HG02943 (cell line): Measurements from ENCODE around the gene RAB27A.
A peak's percentile ranks its signal among the peaks of the same experiment; 100 is the strongest.
"Not testable (repeated sequence)": the region's sequence is repeated elsewhere in the genome, so short reads cannot be mapped to it uniquely, and the experiment has no call there.

ENCODE experiments used
- ATAC-seq: cut with Tn5 transposase; IDR thresholded peaks from one replicate; pipeline ENCODE4 v1.9.1; 2021; ENCODE audit warnings: mild to moderate bottlenecking, low read depth, moderate library complexity; ENCODE audit not compliant: unreplicated experiment

RAB27A gene

GRCh38 chr15:55289746-55290527, at the start of gene RAB27A:
RAB27A (minus strand) TSS chr15:55289813; CDS start chr15:55234934, 54,879 bp downstream.
- ATAC-seq: peak; percentile 53

DNA sequence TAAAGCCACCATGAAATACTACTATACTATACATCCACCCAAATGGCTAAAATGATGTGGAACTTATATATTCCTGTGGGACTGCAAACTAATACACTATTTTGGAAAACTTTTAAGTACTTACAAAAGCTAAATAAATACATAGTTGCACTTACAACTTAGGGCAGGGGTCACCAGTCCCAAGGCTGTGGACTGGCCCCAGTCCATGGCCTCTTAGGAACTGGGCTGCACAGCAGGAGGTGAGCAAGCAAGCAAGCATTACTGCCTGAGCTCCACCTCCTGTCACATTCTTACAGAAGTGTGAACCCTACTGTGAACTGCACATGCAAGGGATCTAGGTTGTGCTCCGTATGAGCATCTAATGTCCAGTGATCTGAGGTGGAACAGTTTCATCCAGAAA, 47.5 kb upstream of the RAB27A start:
- no peak for ATAC-seq

DNA sequence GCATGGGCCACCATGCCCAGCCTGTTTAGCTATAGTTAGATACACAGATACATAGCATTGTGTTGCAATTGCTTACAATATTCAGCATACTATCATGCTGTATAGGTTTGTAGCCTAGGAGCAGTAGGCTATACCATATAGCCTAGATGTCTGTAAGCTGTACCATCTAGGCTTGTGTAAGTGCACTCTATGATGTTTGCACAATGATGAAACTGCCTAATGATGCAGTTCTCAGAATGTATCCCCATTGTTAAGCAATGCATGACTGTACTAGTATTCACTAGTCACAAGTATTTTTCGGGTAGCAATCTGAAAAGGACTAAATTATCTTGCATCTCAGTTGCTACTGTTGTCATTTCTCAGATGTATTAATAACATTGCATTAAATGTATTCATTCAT, 45.4 kb upstream of the RAB27A start:
- no peak for ATAC-seq

- ATAC-seq: no peak
These were observed 44.8 kb upstream of the RAB27A start for GRCh38 chr15:55334371-55334770.

DNA sequence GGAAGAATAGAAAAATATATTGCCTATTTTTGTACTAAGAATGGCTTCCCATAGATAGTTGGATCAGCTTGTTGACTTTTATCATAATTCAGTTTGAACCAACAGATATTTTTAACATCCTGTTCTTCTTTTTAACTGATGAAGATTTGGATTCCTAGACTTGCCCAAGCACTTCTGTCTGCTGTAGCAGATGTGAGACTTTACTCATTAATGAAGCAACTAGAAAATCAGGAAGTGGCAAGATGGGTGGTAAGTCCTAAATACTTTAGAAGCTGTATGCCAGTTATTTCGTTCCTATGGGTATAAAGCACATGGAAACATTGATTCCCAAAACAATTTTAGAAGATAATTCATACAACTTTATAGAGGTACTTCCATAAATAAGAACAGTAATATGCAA, 37.8 kb upstream of the RAB27A start:
- ATAC-seq: no peak

DNA sequence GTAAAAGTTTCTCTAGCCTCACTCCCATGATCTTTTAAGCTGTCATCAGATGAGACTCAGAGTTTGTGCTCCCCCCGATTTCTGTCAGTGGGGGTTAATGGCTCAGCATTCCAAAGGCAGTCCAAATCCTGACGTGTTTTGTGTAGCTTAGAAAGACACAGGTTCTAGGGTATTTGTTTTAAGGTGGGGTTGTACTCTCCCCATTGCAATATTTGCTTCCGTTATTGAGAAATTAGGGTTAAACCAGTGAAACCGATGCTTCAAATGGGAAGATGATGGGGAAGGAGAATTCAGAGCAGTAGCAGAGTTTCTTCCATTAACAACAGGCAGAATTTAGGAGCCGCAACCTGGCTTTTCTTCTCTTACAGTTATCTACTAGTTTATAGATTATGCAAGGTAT, 32.9 kb upstream of the RAB27A start:
- no peak for ATAC-seq

- ATAC-seq: no peak
These were observed 31.4 kb upstream of the RAB27A start for GRCh38 chr15:55320963-55321362.

DNA sequence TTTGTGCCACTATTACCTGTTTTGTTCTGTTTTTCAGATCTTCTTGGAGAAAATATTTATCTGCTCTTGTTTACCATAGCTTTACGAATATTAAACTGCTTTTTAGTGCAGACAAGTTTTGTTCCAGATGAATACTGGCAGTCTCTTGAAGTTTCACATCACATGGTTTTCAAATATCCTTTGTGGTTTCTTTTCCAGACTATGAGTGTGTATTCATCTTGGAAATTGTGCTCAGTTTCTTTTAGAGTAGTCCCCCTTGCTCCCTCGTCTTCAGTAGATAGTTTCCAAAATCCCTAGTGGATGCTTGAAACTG, 30.6 kb upstream of the RAB27A start:
- no peak for ATAC-seq

DNA sequence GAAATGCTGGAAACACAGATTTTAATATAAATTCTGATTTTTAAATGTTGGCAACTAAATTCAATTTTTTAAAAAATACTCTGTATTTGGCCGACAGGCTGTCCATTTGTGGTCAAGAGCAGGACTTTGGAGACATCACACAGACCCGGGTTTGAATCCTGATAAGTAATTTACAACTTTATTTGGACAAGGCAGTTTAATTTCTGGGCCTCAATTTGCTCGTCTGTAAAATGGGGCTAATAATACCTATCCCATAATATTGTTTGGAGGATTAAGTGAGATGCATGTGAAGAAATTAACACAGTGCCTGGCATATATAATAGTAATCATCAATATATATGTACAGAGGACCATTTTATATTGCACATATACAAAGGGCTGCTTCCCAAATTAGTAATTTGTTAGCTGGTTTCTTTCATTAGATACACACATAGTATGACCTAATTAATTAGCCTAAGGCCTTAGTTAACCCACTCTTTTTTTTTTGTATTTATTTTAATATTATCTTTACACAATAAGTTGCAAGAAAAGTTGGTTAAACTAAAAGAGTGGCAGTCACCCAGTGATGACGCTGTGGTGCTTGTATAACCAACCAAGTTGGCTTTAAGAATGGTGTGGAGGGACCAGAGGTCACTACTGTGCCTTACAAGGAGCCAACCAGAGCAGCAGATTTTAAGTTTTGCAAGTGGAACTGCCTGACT, 30.1 kb upstream of the RAB27A start:
- ATAC-seq: no peak

GRCh38 chr15:55318588-55319494, 29.2 kb upstream of the RAB27A start, which contains the start of the genes PIGB and PIGBOS1:
PIGB (plus strand) TSS chr15:55319222; CDS start chr15:55319251, 29 bp downstream.
PIGBOS1 (minus strand) TSS chr15:55319123; CDS start chr15:55317792, 1,331 bp downstream.
- ATAC-seq: peak; percentile 90

DNA sequence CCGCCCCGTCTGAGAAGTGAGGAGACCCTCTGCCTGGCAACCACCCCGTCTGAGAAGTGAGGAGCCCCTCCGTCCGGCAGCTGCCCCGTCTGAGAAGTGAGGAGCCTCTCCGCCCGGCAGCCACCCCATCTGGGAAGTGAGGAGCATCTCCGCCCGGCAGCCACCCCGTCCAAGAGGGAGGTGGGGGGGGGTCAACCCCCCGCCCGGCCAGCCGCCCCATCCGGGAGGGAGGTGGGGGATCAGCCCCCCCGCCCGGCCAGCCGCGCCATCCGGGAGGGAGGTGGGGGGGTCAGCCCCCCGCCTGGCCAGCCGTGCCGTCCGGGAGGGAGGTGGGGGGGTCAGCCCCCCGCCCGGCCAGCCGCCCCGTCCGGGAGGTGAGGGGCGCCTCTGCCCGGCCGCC, 13.2 kb upstream of the RAB27A start:
- ATAC-seq: not testable (repeated sequence)

- no peak for ATAC-seq
These were observed 7.7 kb upstream of the RAB27A start for GRCh38 chr15:55297315-55297714.

DNA sequence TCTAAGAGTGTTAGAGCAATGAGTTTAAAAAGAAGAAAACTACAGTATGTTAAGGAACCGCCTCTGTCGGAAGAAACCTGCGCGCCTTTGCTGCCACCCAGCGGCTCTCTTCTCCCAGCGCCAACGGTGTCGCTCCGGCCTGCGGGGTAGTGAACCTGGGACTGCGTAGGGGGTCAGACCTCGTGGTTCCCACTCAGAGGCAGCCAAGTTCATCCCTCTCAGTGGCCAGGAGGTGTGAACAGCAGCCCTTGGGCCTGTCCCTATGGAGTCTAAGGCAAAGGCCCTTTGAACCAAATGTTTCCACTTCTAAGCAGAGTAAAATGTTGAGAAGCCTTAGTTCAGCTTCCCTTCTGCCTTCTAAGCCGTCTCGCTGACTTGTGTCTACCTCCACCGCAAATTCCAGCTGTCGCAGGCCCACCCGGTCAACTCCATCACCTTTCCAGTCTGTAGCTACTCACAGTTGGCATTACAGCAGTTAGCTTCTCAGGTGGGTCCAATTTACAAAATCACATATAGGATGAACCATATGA, 980 bp upstream of the RAB27A start:
- peak; percentile 83 for ATAC-seq

DNA sequence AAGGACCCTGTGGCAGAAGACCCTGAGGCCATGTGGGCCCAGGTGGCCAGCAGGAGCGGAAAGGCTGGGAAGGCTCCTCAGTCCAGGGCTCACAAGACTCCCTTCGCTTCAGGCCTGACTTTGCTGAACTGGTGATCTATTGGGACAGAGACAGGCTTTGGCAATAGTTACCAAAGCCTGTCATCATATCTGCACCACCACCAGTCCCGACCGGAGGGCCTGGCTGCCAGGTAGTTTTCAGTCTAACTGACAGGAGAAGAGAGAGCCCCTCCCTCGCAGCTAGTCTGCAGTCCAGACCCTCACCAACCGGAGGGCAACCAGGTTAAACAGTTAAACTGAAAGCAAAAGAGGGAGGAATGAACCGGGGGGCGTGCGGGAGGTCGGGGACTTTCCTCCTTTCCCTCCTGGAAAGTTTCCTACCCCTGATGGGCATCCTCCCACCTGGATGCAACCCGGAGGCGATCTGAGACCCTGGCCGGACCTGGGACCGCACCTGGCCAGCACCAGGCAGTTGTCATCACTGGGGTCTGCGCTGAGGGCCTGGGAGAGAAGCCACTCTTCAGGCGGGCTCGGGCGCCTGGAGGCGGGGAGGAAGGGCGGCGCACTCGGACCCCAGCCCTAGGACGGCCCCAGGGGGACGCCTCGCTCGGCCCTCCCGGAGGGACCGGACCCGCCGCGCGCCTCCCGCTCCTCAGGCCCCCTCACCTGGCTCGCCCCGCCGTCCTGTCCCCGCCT, 435 bp downstream of the RAB27A start:
- ATAC-seq: peak; percentile 28

- ATAC-seq: no peak
These were observed 1.5 kb downstream of the RAB27A start for GRCh38 chr15:55288006-55288717.

GRCh38 chr15:55286442-55287189, 3.0 kb downstream of the RAB27A start:
- ATAC-seq: not testable (repeated sequence)

DNA sequence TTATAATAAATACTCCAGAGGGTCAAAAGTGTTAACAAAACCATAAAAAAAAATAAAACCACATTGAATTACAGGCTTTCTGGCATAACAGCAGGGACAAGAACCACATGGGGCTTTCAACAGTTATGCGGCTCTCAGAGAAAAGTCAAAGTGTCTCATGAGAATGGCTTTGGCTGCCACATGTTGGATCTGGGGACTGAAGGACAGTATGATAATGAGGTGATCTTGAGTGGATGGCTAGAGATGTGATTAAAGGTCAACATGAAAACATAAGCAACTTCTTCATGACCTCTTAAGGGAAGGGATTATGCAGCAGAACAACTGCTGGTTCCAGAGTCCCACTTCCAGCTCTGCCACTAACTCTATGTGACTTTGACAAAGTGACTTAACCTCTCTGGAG, 5.2 kb downstream of the RAB27A start:
- no peak for ATAC-seq

DNA sequence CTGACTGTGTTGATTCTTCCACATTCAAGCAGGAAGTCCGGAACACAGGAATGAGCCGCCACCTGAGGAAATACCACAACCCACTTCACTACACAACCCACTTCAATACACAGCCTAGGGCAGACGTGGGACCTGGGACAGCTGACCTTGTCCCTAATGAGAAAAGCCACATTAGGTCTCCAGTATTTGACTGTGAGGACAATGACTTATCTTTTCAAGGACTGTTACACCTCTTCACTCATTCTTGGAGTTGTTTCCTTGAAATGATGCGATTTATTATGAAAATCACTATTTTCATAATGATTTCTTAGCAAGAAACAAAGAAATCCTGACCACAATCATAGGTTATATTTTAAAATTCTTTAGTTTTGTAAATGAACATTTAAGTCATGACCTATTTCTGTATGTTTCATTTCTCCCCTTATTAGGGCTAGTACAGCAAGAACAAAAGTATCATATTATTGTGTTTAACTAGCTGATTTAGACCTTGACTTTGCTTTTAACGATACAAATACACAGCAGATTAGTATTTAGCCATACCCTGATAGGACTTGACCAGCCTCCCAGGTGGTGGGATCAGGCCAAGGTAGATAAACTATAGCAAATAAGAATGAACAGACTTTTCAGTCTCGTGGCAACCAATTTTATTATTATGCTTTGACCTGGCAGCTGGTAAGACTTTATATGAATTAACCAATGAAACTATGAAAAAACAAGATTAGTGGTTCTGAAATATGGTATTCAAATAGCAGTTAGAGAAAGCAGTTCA, 6.0 kb downstream of the RAB27A start:
- ATAC-seq: no peak
